HS-5 (cell line): ENCODE results near the gene SPACA5.
A peak's percentile ranks its signal among the peaks of the same experiment; 100 is the strongest.
"Not testable (repeated sequence)": the region's sequence is repeated elsewhere in the genome, so short reads cannot be mapped to it uniquely, and the experiment has no call there.

Experiments
- DNase-seq: peaks from one replicate; pipeline ENCODE4 v3.0.0-alpha.2; 2012; ENCODE audit warnings: low read depth

Gene SPACA5

GRCh38 chrX:48021026-48021900, 14.5 kb downstream of the SPACA5 start:
- DNase-seq, result peak; percentile 73

- DNase-seq, result no peak
These were observed 15.3 kb downstream of the SPACA5 start for GRCh38 chrX:48022100-48022499.

- no peak for DNase-seq
These were observed 15.9 kb downstream of the SPACA5 start for GRCh38 chrX:48022738-48023137.

GRCh38 chrX:48025561-48025960, 18.8 kb downstream of the SPACA5 start:
- peak; percentile 22 for DNase-seq

GRCh38 chrX:48027545-48027944, 20.8 kb downstream of the SPACA5 start:
- DNase-seq, result not testable (repeated sequence)

- no peak for DNase-seq
These were observed 21.3 kb downstream of the SPACA5 start for GRCh38 chrX:48028091-48028490.

GRCh38 chrX:48030237-48030636, 23.4 kb downstream of the SPACA5 start:
- DNase-seq, result no peak

- DNase-seq, result not testable (repeated sequence)
These were observed 23.9 kb downstream of the SPACA5 start for GRCh38 chrX:48030641-48031173.

GRCh38 chrX:48035891-48036290, 29.1 kb downstream of the SPACA5 start:
- DNase-seq, result no peak

GRCh38 chrX:48043056-48043455, 36.3 kb downstream of the SPACA5 start:
- DNase-seq, result no peak

GRCh38 chrX:48045410-48046311, 38.9 kb downstream of the SPACA5 start:
- peak; percentile 24 for DNase-seq

GRCh38 chrX:48046846-48047245, 40.1 kb downstream of the SPACA5 start:
- DNase-seq, result no peak

- no peak for DNase-seq
These were observed 52.0 kb downstream of the SPACA5 start for GRCh38 chrX:48058621-48059295.

GRCh38 chrX:48059296-48059639, 52.5 kb downstream of the SPACA5 start:
- no peak for DNase-seq
